Ishikawa (cell line): ENCODE measurements around the gene OSER1.

Experiments used
- CEBPB ChIP-seq: IDR thresholded peaks from 2 replicates; pipeline ENCODE4 v1.6.1; 2012
- CREB1 ChIP-seq: IDR thresholded peaks from 2 replicates; pipeline ENCODE4 v1.6.1; 2012; ENCODE audit warnings: low read depth
- EGR1 ChIP-seq: IDR thresholded peaks from 2 replicates; pipeline ENCODE4 v1.6.1; 2012
- EP300 ChIP-seq: IDR thresholded peaks from 2 replicates; pipeline ENCODE4 v1.6.1; 2012; ENCODE audit warnings: borderline replicate concordance
- FOXM1 ChIP-seq: IDR thresholded peaks from 2 replicates; pipeline ENCODE4 v1.6.1; 2012; ENCODE audit warnings: low read depth, borderline replicate concordance
- NFIC ChIP-seq: IDR thresholded peaks from 2 replicates; pipeline ENCODE4 v1.6.1; 2012
- RAD21 ChIP-seq: IDR thresholded peaks from 2 replicates; pipeline ENCODE4 v1.6.1; 2012; ENCODE audit warnings: low read depth
- TAF1 ChIP-seq: IDR thresholded peaks from 2 replicates; pipeline ENCODE4 v1.6.1; 2012; ENCODE audit warnings: low read depth, mild to moderate bottlenecking
- TCF12 ChIP-seq: IDR thresholded peaks from 2 replicates; pipeline ENCODE4 v1.6.1; 2012; ENCODE audit warnings: low read depth
- TEAD4 ChIP-seq: IDR thresholded peaks from 2 replicates; pipeline ENCODE4 v1.6.1; 2012
- YY1 ChIP-seq: IDR thresholded peaks from 2 replicates; pipeline ENCODE4 v1.6.1; 2012; ENCODE audit warnings: low read depth
- ZBTB7A ChIP-seq: IDR thresholded peaks from 2 replicates; pipeline ENCODE4 v1.6.1; 2012; ENCODE audit warnings: low read depth
- TF ChIP-seq, protein P1 (sequence below): IDR thresholded peaks from 2 replicates; pipeline ENCODE4 v1.6.1; 2012
- TF ChIP-seq, protein P2 (sequence below): IDR thresholded peaks from 2 replicates; pipeline ENCODE4 v1.6.1; 2012; ENCODE audit warnings: low read depth, mild to moderate bottlenecking
- TF ChIP-seq, protein P3 (sequence below): IDR thresholded peaks from 2 replicates; pipeline ENCODE4 v1.6.1; 2012

OSER1 gene

DNA sequence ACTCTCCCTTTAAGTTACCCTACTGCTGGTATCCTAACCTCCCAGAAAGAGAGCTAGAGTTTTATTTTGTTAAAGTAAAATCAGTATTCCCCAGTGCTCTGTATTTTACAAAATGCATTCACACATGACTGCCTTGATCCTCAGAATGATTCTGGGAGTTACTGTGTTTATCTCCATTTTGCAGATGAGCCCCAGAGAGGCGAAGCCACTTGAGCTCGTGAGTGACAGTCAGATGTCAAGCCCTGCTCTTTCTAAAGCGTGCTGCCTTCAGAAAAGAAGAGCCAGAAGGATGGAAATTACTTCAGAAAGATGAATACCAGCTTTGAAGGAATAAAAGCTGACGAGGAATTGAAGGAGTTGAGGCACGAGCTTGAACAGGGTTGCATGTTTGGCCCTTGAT, 14.1 kb upstream of the OSER1 start:
- TF ChIP-seq TEAD4, result no peak
- TF ChIP-seq ZBTB7A, result no peak
- no peak for TF ChIP-seq TAF1
- TF ChIP-seq, protein P1, sequence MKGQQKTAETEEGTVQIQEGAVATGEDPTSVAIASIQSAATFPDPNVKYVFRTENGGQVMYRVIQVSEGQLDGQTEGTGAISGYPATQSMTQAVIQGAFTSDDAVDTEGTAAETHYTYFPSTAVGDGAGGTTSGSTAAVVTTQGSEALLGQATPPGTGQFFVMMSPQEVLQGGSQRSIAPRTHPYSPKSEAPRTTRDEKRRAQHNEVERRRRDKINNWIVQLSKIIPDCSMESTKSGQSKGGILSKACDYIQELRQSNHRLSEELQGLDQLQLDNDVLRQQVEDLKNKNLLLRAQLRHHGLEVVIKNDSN, result no peak
- TF ChIP-seq FOXM1, result no peak
- no peak for TF ChIP-seq YY1
- TF ChIP-seq RAD21, result no peak
- TF ChIP-seq NFIC, result no peak
- no peak for TF ChIP-seq EP300
- no peak for TF ChIP-seq EGR1
- TF ChIP-seq, protein P2, sequence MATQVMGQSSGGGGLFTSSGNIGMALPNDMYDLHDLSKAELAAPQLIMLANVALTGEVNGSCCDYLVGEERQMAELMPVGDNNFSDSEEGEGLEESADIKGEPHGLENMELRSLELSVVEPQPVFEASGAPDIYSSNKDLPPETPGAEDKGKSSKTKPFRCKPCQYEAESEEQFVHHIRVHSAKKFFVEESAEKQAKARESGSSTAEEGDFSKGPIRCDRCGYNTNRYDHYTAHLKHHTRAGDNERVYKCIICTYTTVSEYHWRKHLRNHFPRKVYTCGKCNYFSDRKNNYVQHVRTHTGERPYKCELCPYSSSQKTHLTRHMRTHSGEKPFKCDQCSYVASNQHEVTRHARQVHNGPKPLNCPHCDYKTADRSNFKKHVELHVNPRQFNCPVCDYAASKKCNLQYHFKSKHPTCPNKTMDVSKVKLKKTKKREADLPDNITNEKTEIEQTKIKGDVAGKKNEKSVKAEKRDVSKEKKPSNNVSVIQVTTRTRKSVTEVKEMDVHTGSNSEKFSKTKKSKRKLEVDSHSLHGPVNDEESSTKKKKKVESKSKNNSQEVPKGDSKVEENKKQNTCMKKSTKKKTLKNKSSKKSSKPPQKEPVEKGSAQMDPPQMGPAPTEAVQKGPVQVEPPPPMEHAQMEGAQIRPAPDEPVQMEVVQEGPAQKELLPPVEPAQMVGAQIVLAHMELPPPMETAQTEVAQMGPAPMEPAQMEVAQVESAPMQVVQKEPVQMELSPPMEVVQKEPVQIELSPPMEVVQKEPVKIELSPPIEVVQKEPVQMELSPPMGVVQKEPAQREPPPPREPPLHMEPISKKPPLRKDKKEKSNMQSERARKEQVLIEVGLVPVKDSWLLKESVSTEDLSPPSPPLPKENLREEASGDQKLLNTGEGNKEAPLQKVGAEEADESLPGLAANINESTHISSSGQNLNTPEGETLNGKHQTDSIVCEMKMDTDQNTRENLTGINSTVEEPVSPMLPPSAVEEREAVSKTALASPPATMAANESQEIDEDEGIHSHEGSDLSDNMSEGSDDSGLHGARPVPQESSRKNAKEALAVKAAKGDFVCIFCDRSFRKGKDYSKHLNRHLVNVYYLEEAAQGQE, result no peak
- TF ChIP-seq CREB1, result no peak

DNA sequence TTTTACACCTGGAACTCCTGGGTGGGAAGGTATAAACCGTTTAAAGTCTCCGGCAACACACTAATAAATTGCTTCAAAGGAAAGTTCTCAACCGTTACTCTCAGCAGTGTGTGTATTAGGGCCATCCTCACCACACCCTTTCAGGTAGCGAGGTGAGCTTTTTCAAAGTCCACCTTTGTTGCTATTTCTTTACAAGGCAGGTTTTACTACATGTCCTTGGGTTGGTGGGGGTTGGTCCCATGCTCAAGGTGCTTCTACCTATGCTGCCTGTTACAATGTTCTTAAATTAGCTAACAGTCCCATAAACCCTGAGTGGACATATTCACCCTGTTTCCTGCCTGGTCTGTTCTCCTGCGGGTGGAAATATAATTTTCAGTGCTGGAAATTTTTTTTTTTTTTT, 13.2 kb upstream of the OSER1 start:
- TF ChIP-seq, protein P2, result no peak
- TF ChIP-seq TEAD4 (no peak), CREB1 (no peak), RAD21 (no peak), TAF1 (no peak), TCF12 (no peak)
- TF ChIP-seq, protein P1, result no peak

DNA sequence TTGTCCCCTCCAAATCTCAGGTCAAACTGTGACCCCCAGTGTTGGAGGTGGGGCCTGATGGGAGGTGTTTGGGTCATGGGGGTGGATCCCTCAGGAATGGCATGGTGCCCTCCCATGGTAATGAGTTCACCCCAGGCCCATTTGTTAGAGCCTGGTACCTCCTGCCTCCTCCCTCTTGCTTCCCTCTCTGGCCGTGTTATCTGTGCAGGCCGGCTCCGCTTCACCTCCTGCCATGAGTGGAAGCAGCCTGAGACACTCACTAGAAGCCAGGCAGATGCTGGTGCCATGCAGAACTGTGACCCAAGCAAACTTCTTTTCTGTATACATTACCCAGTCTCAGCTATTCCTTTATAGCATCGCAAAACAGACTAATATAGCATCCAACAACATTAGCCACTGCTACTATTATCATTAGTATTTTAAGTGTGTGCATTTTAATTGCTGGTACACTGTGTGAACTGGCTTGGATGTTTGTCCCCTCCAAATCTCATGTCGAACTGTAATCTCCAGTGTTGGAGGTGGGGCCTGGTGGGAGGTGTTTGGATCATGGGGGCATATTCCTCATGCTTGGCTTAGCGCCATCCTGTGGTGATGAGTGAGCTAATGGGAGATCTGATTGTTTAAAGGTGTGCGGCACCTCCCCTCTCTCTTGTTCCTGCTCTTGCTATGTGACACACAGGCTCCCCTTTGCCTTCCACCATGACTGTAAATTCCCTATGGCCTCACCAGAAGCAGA, 12.2 kb upstream of the OSER1 start:
- TF ChIP-seq YY1 (no peak), FOXM1 (no peak), TEAD4 (no peak), RAD21 (no peak)

DNA sequence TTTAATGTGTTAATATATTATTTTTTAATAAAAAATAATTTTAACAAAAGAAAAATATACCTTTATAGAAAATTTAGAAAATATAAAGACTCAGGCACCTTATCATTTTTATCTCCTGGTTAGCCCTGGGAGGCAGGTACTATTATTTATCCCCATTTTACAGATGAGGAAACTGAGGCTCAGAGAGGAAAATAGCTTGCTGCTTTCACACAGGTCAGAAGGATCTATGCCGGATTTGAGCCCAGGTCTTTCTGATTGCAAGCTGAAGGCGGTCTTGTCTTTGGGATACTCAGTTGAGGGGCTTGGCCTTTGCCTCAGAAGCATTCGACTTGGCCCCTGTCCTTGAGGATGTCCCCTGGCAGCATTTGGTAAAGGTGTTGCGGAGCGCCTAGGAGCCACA, 11.5 kb upstream of the OSER1 start:
- TF ChIP-seq EGR1, result no peak
- TF ChIP-seq, protein P3, sequence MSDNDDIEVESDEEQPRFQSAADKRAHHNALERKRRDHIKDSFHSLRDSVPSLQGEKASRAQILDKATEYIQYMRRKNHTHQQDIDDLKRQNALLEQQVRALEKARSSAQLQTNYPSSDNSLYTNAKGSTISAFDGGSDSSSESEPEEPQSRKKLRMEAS, result no peak

DNA sequence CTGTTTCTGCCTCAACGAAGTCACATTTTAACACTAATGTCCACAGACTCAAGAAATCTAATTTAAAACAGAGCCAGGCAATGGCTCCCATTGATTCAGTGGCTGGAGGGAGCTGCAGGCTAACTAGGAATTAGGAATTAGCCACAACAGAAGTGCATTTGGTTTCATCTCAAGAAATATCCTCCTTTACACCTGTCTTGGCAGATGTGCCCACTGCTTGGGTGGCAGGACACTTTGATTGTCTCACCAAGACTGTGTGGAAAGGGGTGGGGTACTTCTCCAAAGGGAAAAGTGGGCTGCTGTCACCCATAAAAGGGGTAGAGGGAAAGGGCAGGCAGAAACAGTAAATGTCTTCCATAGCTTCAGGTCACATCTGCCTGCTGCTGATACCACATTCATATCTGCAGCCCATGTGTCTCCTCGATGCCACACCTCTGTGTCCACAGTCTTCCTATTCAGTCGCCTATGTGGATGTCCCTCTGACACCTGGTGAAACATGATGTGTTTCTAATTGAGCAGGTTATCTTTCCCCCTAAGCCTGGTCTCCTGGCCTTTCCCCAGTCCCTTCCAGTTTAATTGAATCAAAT, 10.9 kb upstream of the OSER1 start:
- no peak for TF ChIP-seq CREB1
- no peak for TF ChIP-seq CEBPB
- no peak for TF ChIP-seq NFIC

DNA sequence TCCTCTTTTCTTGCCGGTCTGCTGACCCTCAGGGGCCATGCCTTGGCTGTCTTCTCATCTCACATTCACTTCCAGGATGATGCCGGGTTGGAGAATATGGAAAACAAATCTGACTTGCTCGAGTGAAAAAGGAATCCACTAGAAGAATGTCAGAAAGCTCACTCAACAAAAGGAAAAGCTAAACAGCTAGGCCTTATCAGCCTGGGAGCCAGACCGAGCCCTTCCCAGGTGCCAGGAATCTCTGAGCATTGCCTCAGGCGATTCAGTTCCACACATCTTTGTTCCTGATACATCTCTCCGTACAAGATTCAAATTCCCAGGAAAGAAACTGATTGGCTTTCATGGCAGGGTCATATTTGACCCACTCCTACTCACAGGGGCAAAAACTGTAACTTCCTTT, 9.2 kb upstream of the OSER1 start:
- TF ChIP-seq CEBPB (no peak), NFIC (no peak), FOXM1 (no peak), YY1 (no peak), EP300 (no peak), TEAD4 (no peak), TAF1 (no peak), ZBTB7A (no peak), TCF12 (no peak), CREB1 (no peak), RAD21 (no peak)
- TF ChIP-seq, protein P1, result no peak
- TF ChIP-seq, protein P3, result no peak
